Measurements from ENCODE around the gene LDLRAD3.
A peak's percentile ranks its signal among the peaks of the same experiment; 100 is the strongest.

LDLRAD3 gene

DNA sequence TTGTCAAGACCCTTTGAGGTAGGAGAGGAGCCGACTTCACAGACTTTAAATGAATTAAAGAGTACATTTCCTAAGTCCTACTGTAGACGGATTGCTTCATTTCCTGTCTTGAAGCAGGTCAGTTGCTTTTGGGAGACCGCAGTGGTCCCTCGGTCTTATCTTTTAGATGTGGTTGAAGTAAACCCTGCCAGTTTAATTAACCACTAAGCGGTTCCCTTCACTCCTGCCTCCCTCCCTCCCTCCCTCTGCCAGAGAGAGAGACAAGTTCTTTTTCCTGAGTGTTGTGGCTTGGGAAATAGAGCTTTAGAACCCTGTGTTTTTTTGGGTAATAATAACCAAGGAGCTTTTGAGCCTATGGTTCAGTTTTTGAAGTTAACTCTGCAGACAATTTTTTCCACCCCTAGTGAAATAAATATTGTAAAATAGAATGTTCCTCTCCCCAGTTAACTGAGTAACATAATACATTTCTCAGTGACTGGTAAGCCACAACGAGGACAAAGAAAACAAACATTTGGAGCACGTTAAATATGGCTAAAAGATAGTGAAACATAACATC lies 147.5 kb downstream of the LDLRAD3 start:
- DNase-seq (ENCODE audit: low spot score): no peak
- Histone ChIP-seq H3K4me3 (peak overlapping the region; percentile 9), H3K27ac (peak overlapping the region; percentile 48 to 67)
- TF ChIP-seq, protein P1, sequence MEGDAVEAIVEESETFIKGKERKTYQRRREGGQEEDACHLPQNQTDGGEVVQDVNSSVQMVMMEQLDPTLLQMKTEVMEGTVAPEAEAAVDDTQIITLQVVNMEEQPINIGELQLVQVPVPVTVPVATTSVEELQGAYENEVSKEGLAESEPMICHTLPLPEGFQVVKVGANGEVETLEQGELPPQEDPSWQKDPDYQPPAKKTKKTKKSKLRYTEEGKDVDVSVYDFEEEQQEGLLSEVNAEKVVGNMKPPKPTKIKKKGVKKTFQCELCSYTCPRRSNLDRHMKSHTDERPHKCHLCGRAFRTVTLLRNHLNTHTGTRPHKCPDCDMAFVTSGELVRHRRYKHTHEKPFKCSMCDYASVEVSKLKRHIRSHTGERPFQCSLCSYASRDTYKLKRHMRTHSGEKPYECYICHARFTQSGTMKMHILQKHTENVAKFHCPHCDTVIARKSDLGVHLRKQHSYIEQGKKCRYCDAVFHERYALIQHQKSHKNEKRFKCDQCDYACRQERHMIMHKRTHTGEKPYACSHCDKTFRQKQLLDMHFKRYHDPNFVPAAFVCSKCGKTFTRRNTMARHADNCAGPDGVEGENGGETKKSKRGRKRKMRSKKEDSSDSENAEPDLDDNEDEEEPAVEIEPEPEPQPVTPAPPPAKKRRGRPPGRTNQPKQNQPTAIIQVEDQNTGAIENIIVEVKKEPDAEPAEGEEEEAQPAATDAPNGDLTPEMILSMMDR (IDR thresholded peaks at IDR 0.05): no peak

DNA sequence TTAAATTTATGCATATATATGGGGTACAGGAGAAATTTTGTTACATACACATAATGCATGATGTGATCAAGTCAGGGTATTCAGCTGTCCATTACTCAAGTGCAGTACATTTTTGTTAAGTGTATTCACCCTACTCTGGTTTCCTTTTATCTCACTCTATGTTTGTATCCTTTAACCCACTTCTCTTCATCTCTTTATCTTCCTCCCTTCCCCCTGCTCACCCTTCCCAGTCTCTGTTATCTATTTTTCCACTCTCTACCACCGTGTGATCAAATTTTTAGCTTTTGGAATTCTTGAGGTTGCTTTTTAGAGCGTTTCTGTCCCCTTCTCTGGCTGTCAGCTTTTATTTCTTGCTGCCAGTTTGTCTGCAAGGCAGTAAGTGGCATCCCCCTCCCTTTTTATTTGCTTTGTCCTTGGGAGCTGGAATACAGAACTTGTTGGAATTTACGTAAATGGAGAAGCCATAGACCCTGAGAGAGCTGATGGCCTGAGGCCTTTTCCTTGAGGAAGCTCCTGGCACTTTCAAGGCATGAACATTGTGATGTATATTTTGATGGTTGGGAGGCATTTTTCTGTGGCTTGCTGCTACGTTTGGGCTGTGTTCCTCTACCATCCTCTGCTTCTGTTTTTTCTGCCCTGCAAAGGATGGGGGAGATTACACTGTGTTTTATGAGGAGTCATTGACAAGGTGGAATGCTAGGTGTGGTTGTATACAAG lies 148.6 kb downstream of the LDLRAD3 start:
- no peak for DNase-seq (ENCODE audit: low spot score)
- TF ChIP-seq, protein P1 (IDR thresholded peaks at IDR 0.05): no peak
- H3K4me3 ChIP-seq: no peak overlapping the region
- H3K27ac ChIP-seq: no peak overlapping the region

DNA sequence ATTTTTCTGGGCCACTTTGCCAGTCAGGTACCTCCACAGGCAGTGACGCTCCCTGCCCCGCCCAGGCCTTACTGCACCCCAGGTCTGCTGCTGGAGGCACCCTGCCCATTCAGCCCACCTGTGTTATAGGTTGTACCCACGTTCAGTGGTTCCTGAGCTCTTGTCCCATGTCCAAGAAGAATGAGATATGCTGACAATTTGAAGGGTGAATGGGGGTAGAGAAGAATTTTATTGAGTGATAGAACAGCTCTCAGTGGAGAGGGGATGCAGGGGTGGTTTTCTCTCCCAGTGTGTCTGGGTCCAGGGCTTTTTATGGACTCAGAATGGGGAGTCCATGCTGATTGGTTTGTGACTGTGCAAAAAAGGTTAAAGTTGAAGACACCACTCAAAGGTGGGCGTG lies 149.7 kb downstream of the LDLRAD3 start:
- Histone ChIP-seq H3K4me3 (no peak overlapping the region), H3K27ac (no peak overlapping the region)
- DNase-seq (ENCODE audit: low spot score): no peak
- TF ChIP-seq, protein P1 (IDR thresholded peaks at IDR 0.05): no peak

DNA sequence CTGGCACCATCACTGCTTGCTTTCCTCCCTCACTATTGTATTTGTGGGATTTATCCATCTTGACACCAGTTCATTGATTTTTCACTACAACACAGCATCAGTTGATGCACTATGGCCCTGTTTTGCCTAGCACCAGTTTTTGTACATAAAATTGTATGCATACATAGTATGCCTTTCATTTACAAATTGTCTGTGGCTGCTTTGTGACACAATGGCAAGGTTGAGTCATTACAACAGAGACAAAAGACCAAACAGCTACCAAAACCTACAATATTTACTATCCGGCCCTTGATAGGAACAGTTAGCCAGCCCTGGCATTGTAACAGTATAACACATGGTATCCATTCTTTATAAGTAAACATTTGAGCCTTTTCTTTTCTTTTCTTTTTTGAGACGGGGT lies 150.3 kb downstream of the LDLRAD3 start:
- no peak overlapping the region for H3K4me3 ChIP-seq
- no peak for DNase-seq (ENCODE audit: low spot score)
- TF ChIP-seq, protein P1 (IDR thresholded peaks at IDR 0.05): no peak
- H3K27ac ChIP-seq: no peak overlapping the region

DNA sequence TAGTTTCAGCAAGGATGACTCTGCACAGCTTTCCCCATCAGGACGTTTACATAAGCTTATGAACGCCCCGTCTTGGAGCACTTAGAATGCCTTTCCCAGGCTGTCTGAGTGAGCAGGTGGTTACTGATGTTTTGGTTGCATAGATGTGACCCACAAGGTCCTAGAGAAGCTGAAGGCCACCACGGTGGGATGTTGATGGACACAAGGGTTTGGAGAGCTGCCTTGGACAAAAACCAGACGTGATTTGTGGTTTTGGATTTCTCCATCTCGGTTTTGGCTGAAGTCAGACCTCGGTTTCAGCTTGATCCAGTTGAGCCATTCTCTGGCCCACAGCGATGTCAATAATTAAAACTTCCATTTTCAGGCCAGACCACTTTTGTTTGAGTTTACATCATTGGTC lies 151.9 kb downstream of the LDLRAD3 start:
- H3K27ac ChIP-seq: no peak overlapping the region
- TF ChIP-seq, protein P1 (IDR thresholded peaks at IDR 0.05): no peak
- no peak overlapping the region for H3K4me3 ChIP-seq
- peak; percentile 24 for DNase-seq (ENCODE audit: low spot score)

DNA sequence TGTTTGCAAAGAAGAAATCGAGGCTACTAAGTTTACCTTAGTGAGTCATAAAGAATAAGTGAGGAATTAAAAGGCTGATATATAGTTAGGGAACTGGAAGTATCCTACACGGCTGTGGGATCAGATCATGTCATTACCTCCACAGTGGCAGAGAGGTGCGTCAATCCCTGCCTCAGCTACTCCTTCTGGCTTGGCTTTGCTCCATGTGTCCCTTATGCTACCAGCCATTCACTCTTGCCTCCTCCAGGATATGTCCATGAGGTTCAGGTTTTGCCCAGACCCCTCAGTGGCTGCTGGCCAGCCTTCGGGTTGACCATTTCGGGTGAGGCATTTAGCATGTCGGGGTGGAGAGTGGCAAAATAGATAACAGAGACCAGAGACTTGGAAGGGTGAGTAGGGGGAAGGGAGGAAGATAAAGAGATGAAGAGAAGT lies 153.4 kb downstream of the LDLRAD3 start:
- no peak overlapping the region for H3K4me3 ChIP-seq

More for the DNA sequence above, 153.4 kb downstream of the LDLRAD3 start:
- peak; percentile 50 for DNase-seq (ENCODE audit: low spot score)
- no peak overlapping the region for H3K27ac ChIP-seq
- TF ChIP-seq, protein P1 (IDR thresholded peaks at IDR 0.05): no peak
